MCF 10A (cell line): Measurements from ENCODE around the gene LRCOL1. TPM values are rescaled to one million over a fixed set of nuclear protein-coding genes. Genes with fewer than 3 reads are reported as not detected.
A peak's percentile ranks its signal among the peaks of the same experiment; 100 is the strongest.

Source experiments
- BruUV-seq: library from RNA; stranded (reverse); fragments of 400-500 nt; replicated peaks from 2 replicates; lab custom pipeline; 2021; lab: Mats Ljungman, UMichigan
- CTCF ChIA-PET: fragments of 300-600 bp; sonication (Branson Sonifier 250); formaldehyde crosslinking; extraction: SDS; loops from one replicate; lab custom pipeline; 2021; ENCODE audit warnings: antibody characterized with exemption, inconsistent platforms; lab: Yijun Ruan, JAX
- POLR2A ChIA-PET: fragments of 300-600, 350-650 bp; sonication (Branson Sonifier 250); formaldehyde crosslinking; extraction: SDS; loops from one replicate; lab custom pipeline; 2020; ENCODE audit warnings: antibody characterized with exemption, inconsistent platforms; lab: Yijun Ruan, JAX
- DNase-seq: peaks from one replicate; pipeline ENCODE4 v3.0.0-alpha.2; 2018; ENCODE audit not compliant: unreplicated experiment
- H3K27ac Mint-ChIP-seq: one replicate; pipeline ENCODE4 v1.8.0; 2022; ENCODE audit warnings: mild to moderate bottlenecking, low read depth, mixed read lengths; ENCODE audit not compliant: unreplicated experiment
- H3K27me3 Mint-ChIP-seq: one replicate; pipeline ENCODE4 v1.8.0; 2022; ENCODE audit warnings: mixed read lengths; ENCODE audit not compliant: insufficient read depth, unreplicated experiment
- H3K36me3 Mint-ChIP-seq: one replicate; pipeline ENCODE4 v1.8.0; 2022; ENCODE audit warnings: mild to moderate bottlenecking, moderate library complexity, mixed read lengths; ENCODE audit not compliant: insufficient read depth, unreplicated experiment
- H3K4me1 Mint-ChIP-seq: one replicate; pipeline ENCODE4 v1.8.0; 2022; ENCODE audit warnings: mixed read lengths; ENCODE audit not compliant: insufficient read depth, unreplicated experiment
- H3K4me3 Mint-ChIP-seq: one replicate; pipeline ENCODE4 v1.8.0; 2022; ENCODE audit warnings: mild to moderate bottlenecking, moderate library complexity, mixed read lengths; ENCODE audit not compliant: unreplicated experiment
- H3K9me3 Mint-ChIP-seq: one replicate; pipeline ENCODE4 v1.8.0; 2022; ENCODE audit warnings: mixed read lengths; ENCODE audit not compliant: unreplicated experiment
- CTCF ChIP-seq: fragments of 200-600 bp; IDR thresholded peaks from one replicate; pipeline ENCODE4 v1.8.0; 2022; ENCODE audit warnings: antibody characterized with exemption, mild to moderate bottlenecking; ENCODE audit not compliant: unreplicated experiment
- intact Hi-C: fragments of 100-400 bp; cut with micrococcal nuclease; formaldehyde crosslinking; loops from 2 replicates; pipeline ENCODE4 v1.14.1; 2022
- total RNA-seq: library from RNA; stranded (reverse); gene quantifications from 2 replicates; pipeline ENCODE4 v1.2.3, GENCODE V29; 2022

The LRCOL1 gene
- total RNA-seq, 1 experiment from 2014 or later: not detected

GRCh38 chr12:132558861-132559623 is 51.3 kb downstream of the LRCOL1 start:
- no peak for TF ChIP-seq CTCF
- intact Hi-C loops: no loop called here
- H3K4me3 Mint-ChIP-seq: peak overlapping the region; percentile 67
- BruUV-seq: no TSS peak
- ChIA-PET CTCF (interaction anchor here (0.6 to 1.0 kb wide), 2 partner anchors 144 to 154 kb away, joined by 3 read pairs; no protein-coding TSS in a partner anchor), POLR2A (interaction anchor here (0.7 to 1.1 kb wide), 2 partner anchors 49 to 144 kb away, joined by 3 to 4 read pairs; no protein-coding TSS in a partner anchor)
- no peaks in the 10 kb centered on the region for H3K27me3 Mint-ChIP-seq
- peaks cover 5% of the 10 kb centered on the region for H3K4me1 Mint-ChIP-seq
- H3K36me3 Mint-ChIP-seq: peaks cover 13% of the 10 kb centered on the region
- no peaks in the 10 kb centered on the region for H3K9me3 Mint-ChIP-seq
- no peak for DNase-seq
- H3K27ac Mint-ChIP-seq: no peak overlapping the region

- DNase-seq: no peak
- TF ChIP-seq CTCF: no peak
- BruUV-seq: no TSS peak
- intact Hi-C loops: no loop called here
- Mint-ChIP-seq H3K27me3 (no peaks in the 10 kb centered on the region), H3K9me3 (no peaks in the 10 kb centered on the region), H3K27ac (no peak overlapping the region), H3K4me1 (peaks cover 1% of the 10 kb centered on the region), H3K4me3 (no peak overlapping the region), H3K36me3 (peaks cover 13% of the 10 kb centered on the region)
- POLR2A ChIA-PET: no interaction called here
- CTCF ChIA-PET: interaction anchor here (1.0 kb wide), 1 partner anchor 143 kb away, joined by 3 read pairs; no protein-coding TSS in a partner anchor
Observed at GRCh38 chr12:132558042-132558856, 52.1 kb downstream of the LRCOL1 start.

- no peak overlapping the region for H3K27ac Mint-ChIP-seq
- no peaks in the 10 kb centered on the region for H3K9me3 Mint-ChIP-seq
- POLR2A ChIA-PET: no interaction called here
- H3K27me3 Mint-ChIP-seq: no peaks in the 10 kb centered on the region
- CTCF ChIA-PET: no interaction called here
- H3K4me3 Mint-ChIP-seq: no peak overlapping the region
- TF ChIP-seq CTCF: no peak
- BruUV-seq: no TSS peak
- intact Hi-C loops: no loop called here
- H3K4me1 Mint-ChIP-seq: no peaks in the 10 kb centered on the region
- DNase-seq: no peak
- peaks cover 17% of the 10 kb centered on the region for H3K36me3 Mint-ChIP-seq
Observed at GRCh38 chr12:132557291-132558015, 52.9 kb downstream of the LRCOL1 start.

- CTCF ChIA-PET: no interaction called here
- DNase-seq: no peak
- H3K27me3 Mint-ChIP-seq: no peaks in the 10 kb centered on the region
- H3K27ac Mint-ChIP-seq: no peak overlapping the region
- TF ChIP-seq CTCF: no peak
- BruUV-seq: no TSS peak
- intact Hi-C loops: no loop called here
- peaks cover 20% of the 10 kb centered on the region for H3K36me3 Mint-ChIP-seq
- H3K4me1 Mint-ChIP-seq: no peaks in the 10 kb centered on the region
- POLR2A ChIA-PET: no interaction called here
- no peaks in the 10 kb centered on the region for H3K9me3 Mint-ChIP-seq
- no peak overlapping the region for H3K4me3 Mint-ChIP-seq
Observed at GRCh38 chr12:132556801-132557200, 53.6 kb downstream of the LRCOL1 start.
